HUES6 (cell line): ENCODE results near the gene SHMT1.
"Not testable (repeated sequence)": the region's sequence is repeated elsewhere in the genome, so short reads cannot be mapped to it uniquely, and the experiment has no call there.

ENCODE experiments used
- H3K27ac ChIP-seq: 2 replicates; pipeline ENCODE4 v1.7.0; 2013; ENCODE audit warnings: low read depth, mild to moderate bottlenecking, low read length, inconsistent platforms
- H3K27me3 ChIP-seq: 2 replicates; pipeline ENCODE4 v1.6.1; 2013; ENCODE audit warnings: low read length; ENCODE audit not compliant: control insufficient read depth, insufficient read depth
- H3K36me3 ChIP-seq: 2 replicates; pipeline ENCODE4 v1.6.1; 2013; ENCODE audit warnings: low read length; ENCODE audit not compliant: control insufficient read depth, insufficient read depth
- H3K4me1 ChIP-seq: 2 replicates; pipeline ENCODE4 v1.6.1; 2013; ENCODE audit warnings: low read length; ENCODE audit not compliant: control insufficient read depth, insufficient read depth
- H3K4me3 ChIP-seq: 2 replicates; pipeline ENCODE4 v1.5.1; 2013; ENCODE audit warnings: low read depth, low read length
- H3K9ac ChIP-seq: one replicate; pipeline ENCODE4 v1.6.1; 2013; ENCODE audit warnings: mild to moderate bottlenecking, low read length
- H3K9me3 ChIP-seq: 2 replicates; pipeline ENCODE4 v1.6.1; 2013; ENCODE audit warnings: low read depth, low read length; ENCODE audit not compliant: control insufficient read depth, insufficient read depth

Gene SHMT1

DNA sequence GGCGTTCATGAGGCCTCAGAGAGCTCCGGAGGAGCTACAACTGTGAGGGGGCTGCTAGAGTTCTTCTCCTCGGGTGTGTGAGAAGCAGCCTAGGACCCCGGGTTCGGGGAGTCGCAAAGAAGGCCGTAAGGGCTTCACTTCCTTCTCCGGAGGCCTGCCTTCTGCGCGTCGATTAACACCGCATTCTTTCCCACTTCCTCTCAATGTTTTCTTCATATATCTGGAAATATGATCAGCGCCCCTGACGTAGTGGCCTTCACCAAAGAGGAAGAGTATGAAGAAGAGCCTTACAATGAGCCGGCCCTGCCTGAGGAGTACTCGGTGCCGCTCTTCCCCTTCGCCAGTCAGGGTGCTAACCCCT is 47.8 kb downstream of the SHMT1 start:
- Histone ChIP-seq H3K9me3 (no peaks in the 10 kb centered on the region), H3K27me3 (no peaks in the 10 kb centered on the region), H3K36me3 (peaks cover 48% of the 10 kb centered on the region), H3K4me1 (peaks cover 19% of the 10 kb centered on the region), H3K27ac (peak overlapping the region; percentile 87), H3K4me3 (peak overlapping the region; percentile 90), H3K9ac (peak overlapping the region; percentile 92)

DNA sequence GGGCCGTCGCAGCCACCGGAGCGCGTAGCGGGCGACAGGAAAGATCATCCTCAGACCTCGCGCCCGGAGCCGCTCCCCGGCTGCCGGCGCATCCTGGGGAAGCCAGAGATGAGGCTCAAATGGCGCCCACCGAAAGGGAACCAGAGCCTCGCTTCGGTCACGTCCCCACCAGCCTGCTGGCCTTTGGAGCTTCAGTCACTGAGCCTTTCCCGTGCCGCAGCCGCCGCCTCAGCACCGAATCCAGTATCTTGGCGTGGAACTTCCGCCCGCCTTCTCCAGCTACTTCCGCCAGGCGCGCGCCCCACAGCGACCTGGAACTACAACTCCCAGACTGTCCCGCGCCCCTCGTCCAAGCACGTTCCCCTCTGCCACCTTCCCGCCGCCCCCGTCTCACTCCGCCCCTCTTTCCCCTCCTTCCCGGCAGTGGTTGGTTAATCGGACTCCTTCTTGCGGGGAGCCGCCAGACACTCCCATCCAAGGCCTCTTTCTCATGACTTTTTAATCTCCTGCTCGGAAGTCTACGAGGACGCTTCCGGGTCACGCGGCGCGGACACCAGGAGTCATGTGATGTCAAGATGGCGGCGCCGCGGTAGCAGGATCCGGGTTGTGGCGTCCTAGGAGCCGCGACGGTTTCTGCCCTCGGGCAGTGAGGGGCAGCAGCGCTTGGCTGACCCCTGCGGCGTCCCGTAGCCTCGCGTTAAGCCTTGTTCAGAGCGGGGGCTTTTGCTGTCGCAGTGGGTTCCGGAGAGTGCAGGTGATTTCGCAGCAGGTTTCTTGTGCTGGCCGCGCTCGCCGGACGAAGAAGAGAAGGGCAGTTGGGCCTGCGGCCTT is 48.4 kb downstream of the SHMT1 start, which contains the start of the genes SMCR8 and TOP3A:
SMCR8 (plus strand) TSS at position 563 of the 831 bp plus-strand sequence. CDS start 497 bp downstream, outside the sequence.
TOP3A (minus strand) TSS at position 264 of the 831 bp plus-strand sequence; CDS start at position 48, 216 bp downstream.
- peaks cover 50% of the 10 kb centered on the region for H3K36me3 ChIP-seq
- H3K27me3 ChIP-seq = no peaks in the 10 kb centered on the region
- H3K4me3 ChIP-seq = peak within 1 kb of the TSS; percentile 90
- H3K9ac ChIP-seq = peak within 1 kb of the TSS; percentile 92
- no peaks in the 10 kb centered on the region for H3K9me3 ChIP-seq
- H3K4me1 ChIP-seq = peaks cover 19% of the 10 kb centered on the region
- peak within 1 kb of the TSS; percentile 87 for H3K27ac ChIP-seq

DNA sequence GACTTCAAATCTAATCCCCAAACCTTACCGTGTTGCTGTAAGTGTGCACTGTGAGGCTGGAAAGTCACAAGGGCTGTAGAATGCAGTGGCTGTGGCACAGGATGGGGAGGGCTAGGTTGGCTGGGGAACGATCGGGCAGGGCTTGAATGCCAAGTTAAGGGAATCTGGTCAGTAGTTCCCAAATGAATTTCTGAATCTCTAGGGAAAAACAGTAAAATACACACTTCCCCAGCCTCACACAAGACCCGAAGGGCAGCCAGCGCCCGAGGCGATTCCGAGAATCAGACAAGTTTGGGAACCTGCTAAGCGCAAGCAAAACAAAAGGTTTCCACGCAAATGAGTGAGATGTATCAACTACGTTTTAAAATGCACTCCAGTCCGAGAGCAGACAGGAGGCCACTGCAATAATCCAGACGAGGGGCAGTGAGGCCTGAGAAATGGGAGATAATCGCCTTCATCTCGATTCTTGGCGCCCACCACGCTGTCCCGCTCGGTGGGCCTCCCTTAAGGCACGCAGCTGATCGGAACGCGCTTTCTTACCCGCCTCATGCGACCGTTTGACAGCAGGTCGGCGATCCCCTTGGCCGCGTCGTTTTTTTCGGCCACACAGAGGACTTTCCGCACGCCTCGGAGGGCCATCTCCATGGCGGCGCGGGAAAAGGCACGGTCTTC is 49.2 kb downstream of the SHMT1 start:
- Histone ChIP-seq H3K9me3 (no peaks in the 10 kb centered on the region), H3K36me3 (peaks cover 52% of the 10 kb centered on the region), H3K4me1 (peaks cover 19% of the 10 kb centered on the region), H3K4me3 (peak overlapping the region; percentile 90), H3K27me3 (no peaks in the 10 kb centered on the region), H3K27ac (peak overlapping the region; percentile 87; the same call in 1 of the 2 replicates), H3K9ac (peak overlapping the region; percentile 92)

DNA sequence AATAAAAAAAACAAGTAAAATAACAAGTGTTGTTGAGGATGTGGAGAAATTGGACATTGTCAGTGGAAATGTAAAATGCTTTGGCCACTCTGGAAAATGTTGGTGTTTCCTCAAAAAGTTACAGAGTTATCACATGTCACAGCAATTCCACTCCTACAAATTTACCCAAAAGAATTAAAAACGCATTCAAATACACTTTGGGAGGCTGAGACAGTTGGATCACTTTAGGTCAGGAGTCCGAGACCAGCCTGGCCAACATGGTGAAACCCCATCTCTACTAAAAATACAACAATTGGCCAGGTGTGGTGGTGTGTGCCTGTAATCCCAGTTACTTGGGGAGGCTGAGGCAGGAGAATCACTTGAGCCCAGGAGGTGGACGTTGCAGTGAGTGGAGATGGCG is 54.1 kb downstream of the SHMT1 start:
- Histone ChIP-seq H3K36me3 (peaks cover 79% of the 10 kb centered on the region), H3K27me3 (no peaks in the 10 kb centered on the region), H3K9me3 (no peaks in the 10 kb centered on the region), H3K27ac (no peak overlapping the region), H3K9ac (no peak overlapping the region), H3K4me3 (no peak overlapping the region), H3K4me1 (peaks cover 6% of the 10 kb centered on the region; the same call in 1 of the 2 replicates)

- H3K36me3 ChIP-seq = peaks cover 83% of the 10 kb centered on the region
- not testable (repeated sequence) for H3K27ac ChIP-seq
These were observed 60.1 kb downstream of the SHMT1 start for GRCh38 chr17:18303206-18303605.

DNA sequence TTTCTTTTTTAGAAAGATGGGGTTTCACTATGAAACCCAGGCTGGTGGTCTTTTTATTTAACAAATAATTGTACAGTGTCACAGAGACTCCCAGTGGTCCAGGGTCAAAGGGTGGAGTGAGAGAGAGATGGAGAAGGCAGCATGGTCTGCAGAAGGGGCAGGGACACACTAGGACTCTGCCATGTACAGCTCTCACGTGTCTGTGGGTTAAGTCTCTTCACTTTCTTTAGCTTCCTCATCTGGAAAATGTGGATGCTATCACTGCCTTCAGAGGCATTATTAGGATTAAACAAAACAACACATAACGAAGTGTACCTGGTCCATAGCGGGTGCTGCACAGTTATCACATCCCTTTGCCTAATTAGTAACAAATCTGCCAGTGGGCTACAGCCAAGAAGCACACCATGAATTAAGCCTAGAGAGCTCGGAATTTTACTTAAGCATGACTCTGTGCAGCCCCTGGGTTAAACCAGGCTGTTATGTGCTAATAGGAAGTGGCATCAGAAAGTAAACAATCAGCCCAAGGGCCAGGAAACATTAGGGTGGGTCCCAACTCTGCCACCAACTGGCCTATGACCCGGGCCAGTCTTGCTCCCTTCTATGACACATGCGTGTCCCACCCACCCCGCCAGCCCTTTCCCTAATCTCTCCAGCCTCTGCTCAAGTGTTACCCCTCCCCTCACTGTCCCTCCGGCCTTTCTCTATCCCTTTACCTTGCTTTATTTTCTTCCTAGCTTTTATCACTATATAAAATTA is 62.4 kb downstream of the SHMT1 start:
- Histone ChIP-seq H3K27me3 (no peaks in the 10 kb centered on the region), H3K36me3 (peaks cover 71% of the 10 kb centered on the region), H3K4me1 (no peaks in the 10 kb centered on the region), H3K9me3 (no peaks in the 10 kb centered on the region; the same call in 1 of the 2 replicates), H3K4me3 (no peak overlapping the region), H3K27ac (no peak overlapping the region), H3K9ac (no peak overlapping the region)

More at GRCh38 chr17:18303206-18303605, 60.1 kb downstream of the SHMT1 start:
- H3K9me3 ChIP-seq, H3K4me3 ChIP-seq, H3K27me3 ChIP-seq, H3K9ac ChIP-seq, H3K4me1 ChIP-seq: not testable (repeated sequence)

DNA sequence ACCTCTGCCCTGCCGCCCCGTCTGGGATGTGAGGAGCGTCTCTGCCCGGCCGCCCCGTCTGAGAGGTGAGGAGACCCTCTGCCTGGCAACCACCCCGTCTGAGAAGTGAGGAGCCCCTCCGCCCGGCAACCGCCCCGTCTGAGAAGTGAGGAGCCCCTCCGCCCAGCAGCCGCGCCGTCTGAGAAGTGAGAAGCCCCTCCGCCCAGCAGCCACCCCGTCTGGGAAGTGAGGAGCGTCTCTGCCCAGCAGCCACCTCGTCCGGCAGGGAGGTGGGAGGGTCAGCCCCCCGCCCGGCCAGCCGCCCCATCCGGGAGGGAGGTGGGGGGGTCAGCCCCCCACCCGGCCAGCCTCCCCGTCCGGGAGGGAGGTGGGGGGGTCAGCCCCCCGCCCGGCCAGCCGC is 65.3 kb downstream of the SHMT1 start:
- H3K4me3 ChIP-seq, H3K27ac ChIP-seq, H3K9ac ChIP-seq, H3K4me1 ChIP-seq, H3K9me3 ChIP-seq, H3K27me3 ChIP-seq: not testable (repeated sequence)
- H3K36me3 ChIP-seq = peaks cover 67% of the 10 kb centered on the region

DNA sequence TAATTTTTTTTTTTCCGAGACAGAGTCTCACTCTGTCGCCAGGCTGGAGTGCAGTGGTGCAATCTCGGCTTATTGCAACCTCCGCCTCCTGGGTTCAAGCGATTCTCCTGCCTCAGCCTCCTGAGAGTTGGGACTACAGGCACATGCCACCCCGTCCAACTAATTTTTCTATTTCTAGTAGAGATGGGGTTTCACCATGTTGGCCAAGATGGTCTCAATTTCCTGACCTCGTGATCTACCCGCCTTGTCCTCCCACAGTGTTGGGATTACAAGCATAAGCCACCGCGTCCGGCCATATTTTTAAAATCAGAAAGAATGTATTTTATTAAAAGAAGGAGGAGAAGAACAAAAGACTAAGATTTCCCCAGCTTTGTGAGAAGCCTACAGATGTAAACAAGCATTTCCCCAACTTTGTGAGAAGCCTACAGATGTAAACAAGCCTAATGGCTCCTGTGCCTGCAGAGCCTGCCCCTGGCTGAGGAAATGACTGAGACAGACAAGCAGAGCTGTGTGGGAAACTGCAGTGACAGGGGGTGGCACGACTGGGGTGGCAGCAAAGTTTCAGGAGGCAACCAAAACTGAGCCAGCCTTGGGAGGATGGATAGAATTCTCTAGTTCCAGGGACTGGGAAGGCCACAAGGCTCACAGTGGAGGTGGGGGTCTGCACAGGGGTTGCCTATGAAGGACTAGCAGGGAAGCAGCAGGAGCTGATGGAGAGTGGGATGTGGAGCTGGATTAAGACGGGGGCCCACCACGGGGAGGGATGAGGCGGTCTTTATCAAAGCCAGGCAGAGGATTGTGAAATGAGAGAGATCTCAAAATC is 71.4 kb downstream of the SHMT1 start:
- Histone ChIP-seq H3K36me3 (peaks cover 81% of the 10 kb centered on the region), H3K4me3 (no peak overlapping the region), H3K4me1 (no peaks in the 10 kb centered on the region), H3K9ac (no peak overlapping the region), H3K9me3 (no peaks in the 10 kb centered on the region), H3K27ac (no peak overlapping the region), H3K27me3 (no peaks in the 10 kb centered on the region)

DNA sequence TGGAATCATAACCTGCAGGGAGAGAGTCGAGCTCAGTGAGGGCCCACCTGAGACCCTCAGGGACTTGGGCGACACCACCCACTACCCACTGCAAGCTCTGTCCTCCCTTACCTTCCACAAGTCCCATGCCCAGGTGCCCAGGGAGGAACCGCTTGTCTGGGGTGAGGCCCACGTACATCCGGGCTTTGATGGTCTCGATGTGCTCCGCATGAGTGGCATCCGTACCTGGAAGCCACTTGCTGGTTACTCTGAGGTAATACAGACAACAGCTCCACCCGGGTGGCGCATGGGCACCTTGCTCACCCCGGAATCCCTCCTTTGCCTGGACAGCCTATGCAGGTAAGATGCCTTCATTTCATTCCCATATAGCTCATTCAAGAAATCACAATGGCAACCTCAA is 78.1 kb downstream of the SHMT1 start:
- H3K27ac ChIP-seq = no peak overlapping the region
- H3K9ac ChIP-seq = no peak overlapping the region
- H3K9me3 ChIP-seq = no peaks in the 10 kb centered on the region
- H3K36me3 ChIP-seq = peaks cover 88% of the 10 kb centered on the region
- H3K4me3 ChIP-seq = no peak overlapping the region
- H3K27me3 ChIP-seq = no peaks in the 10 kb centered on the region
- H3K4me1 ChIP-seq = no peaks in the 10 kb centered on the region

GRCh38 chr17:18281788-18282187 is 81.6 kb downstream of the SHMT1 start:
- peaks cover 92% of the 10 kb centered on the region for H3K36me3 ChIP-seq

More at GRCh38 chr17:18281788-18282187, 81.6 kb downstream of the SHMT1 start:
- no peaks in the 10 kb centered on the region for H3K4me1 ChIP-seq
- H3K27ac ChIP-seq = no peak overlapping the region
- no peaks in the 10 kb centered on the region for H3K27me3 ChIP-seq
- no peak overlapping the region for H3K4me3 ChIP-seq
- H3K9me3 ChIP-seq = no peaks in the 10 kb centered on the region
- H3K9ac ChIP-seq = no peak overlapping the region
